ENCODE measurements around the gene TIMP2. TPM values are rescaled to one million over a fixed set of nuclear protein-coding genes. Genes with fewer than 3 reads are reported as not detected.

TIMP2 gene
- total RNA-seq, 1 experiment from 2014 or later: 114 TPM

DNA sequence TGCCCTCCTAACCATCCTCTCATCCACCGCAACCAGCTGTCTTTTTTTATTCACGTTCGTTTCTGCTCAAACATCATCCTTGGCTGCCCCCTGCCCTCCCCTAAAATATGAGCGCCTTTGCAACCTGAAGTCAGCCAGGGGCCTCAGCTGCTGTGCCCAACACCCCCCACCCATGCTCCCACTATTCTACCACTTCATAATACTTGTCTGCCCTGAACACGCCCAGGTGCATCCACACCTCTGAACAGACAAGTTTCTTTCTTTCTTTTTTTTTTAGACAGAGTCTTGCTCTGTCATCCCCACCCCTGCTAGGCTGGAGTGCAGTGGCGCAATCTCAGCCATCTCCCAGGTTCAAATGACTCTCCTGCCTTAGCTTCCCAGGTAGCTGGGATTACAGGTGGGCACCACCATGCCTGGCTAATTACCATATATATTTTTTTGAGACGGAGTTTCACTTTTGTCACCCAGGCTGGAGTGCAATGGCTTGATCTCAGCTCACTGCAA lies 49.0 kb downstream of the TIMP2 start:
- Histone ChIP-seq H3K4me2 (peak overlapping the region; percentile 34), H3K36me3 (ENCODE audit: low read depth) (no peaks in the 10 kb centered on the region), H4K20me1 (ENCODE audit: insufficient read depth) (no peaks in the 10 kb centered on the region), H2AFZ (no peak overlapping the region), H3K27me3 (ENCODE audit: insufficient read depth, low read depth) (no peaks in the 10 kb centered on the region), H3K79me2 (ENCODE audit: low read depth) (peaks cover 5% of the 10 kb centered on the region; the same call in 1 of the 2 replicates), H3K4me3 (no peak overlapping the region), H3K4me1 (replicated peaks; ENCODE audit: insufficient read depth) (peaks cover 34% of the 10 kb centered on the region), H3K27ac (0 out of 2 replicates have a peak overlapping the region, but pooled peaks have one; percentile 28), H3F3A (ENCODE audit: insufficient read depth, low read depth) (peaks cover 18% of the 10 kb centered on the region), H3K9me2 (ENCODE audit: insufficient read depth) (no peaks in the 10 kb centered on the region), H3K9me3 (ENCODE audit: insufficient read depth, low read depth) (no peaks in the 10 kb centered on the region)
- intact Hi-C loops (cut with micrococcal nuclease; ENCODE audit: unreplicated experiment): no loop called here
- no peak for TF ChIP-seq EZH2 (IDR thresholded peaks at IDR 0.05; ENCODE audit: low read depth)
- TF ChIP-seq, protein P1, sequence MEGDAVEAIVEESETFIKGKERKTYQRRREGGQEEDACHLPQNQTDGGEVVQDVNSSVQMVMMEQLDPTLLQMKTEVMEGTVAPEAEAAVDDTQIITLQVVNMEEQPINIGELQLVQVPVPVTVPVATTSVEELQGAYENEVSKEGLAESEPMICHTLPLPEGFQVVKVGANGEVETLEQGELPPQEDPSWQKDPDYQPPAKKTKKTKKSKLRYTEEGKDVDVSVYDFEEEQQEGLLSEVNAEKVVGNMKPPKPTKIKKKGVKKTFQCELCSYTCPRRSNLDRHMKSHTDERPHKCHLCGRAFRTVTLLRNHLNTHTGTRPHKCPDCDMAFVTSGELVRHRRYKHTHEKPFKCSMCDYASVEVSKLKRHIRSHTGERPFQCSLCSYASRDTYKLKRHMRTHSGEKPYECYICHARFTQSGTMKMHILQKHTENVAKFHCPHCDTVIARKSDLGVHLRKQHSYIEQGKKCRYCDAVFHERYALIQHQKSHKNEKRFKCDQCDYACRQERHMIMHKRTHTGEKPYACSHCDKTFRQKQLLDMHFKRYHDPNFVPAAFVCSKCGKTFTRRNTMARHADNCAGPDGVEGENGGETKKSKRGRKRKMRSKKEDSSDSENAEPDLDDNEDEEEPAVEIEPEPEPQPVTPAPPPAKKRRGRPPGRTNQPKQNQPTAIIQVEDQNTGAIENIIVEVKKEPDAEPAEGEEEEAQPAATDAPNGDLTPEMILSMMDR (conservative IDR thresholded peaks at IDR 0.05): no peak
- POLR2A ChIA-PET (ENCODE audit: unreplicated experiment): interaction anchor here (0.8 kb wide), 1 partner anchor 9 kb away, joined by 6 read pairs; no protein-coding TSS in a partner anchor
- BruUV-seq (replicated peaks): no TSS peak
- CTCF ChIA-PET: interaction anchor here (1.4 kb wide), 1 partner anchor 10 kb away, joined by 11 read pairs; no protein-coding TSS in a partner anchor
- no peak for DNase-seq

- intact Hi-C loops (cut with micrococcal nuclease; ENCODE audit: unreplicated experiment): no loop called here
- CTCF ChIA-PET: interaction anchor here (1.4 kb wide), 1 partner anchor 10 kb away, joined by 11 read pairs; no protein-coding TSS in a partner anchor
- Histone ChIP-seq H3K4me3 (no peak overlapping the region), H3K9me3 (ENCODE audit: insufficient read depth, low read depth) (no peaks in the 10 kb centered on the region), H3K4me1 (replicated peaks; ENCODE audit: insufficient read depth) (peaks cover 34% of the 10 kb centered on the region), H2AFZ (no peak overlapping the region), H3K36me3 (ENCODE audit: low read depth) (no peaks in the 10 kb centered on the region), H3K4me2 (peak overlapping the region; percentile 34), H3K27ac (0 out of 2 replicates have a peak overlapping the region, but pooled peaks have one; percentile 28), H3K79me2 (ENCODE audit: low read depth) (peaks cover 5% of the 10 kb centered on the region; the same call in 1 of the 2 replicates), H3K27me3 (ENCODE audit: insufficient read depth, low read depth) (no peaks in the 10 kb centered on the region), H3K9me2 (ENCODE audit: insufficient read depth) (no peaks in the 10 kb centered on the region), H4K20me1 (ENCODE audit: insufficient read depth) (no peaks in the 10 kb centered on the region), H3F3A (ENCODE audit: insufficient read depth, low read depth) (peaks cover 18% of the 10 kb centered on the region)
- POLR2A ChIA-PET (ENCODE audit: unreplicated experiment): interaction anchor here (0.8 kb wide), 1 partner anchor 10 kb away, joined by 6 read pairs; no protein-coding TSS in a partner anchor
- TF ChIP-seq, protein P1 (conservative IDR thresholded peaks at IDR 0.05): no peak
- peak in 1 of 2 experiments; percentile 26 for DNase-seq
- no TSS peak for BruUV-seq (replicated peaks)
These were observed 49.7 kb downstream of the TIMP2 start for GRCh38 chr17:78875363-78876093.

- H3K27me3 ChIP-seq (ENCODE audit: insufficient read depth, low read depth): no peaks in the 10 kb centered on the region
- peaks cover 5% of the 10 kb centered on the region; the same call in 1 of the 2 replicates for H3K79me2 ChIP-seq (ENCODE audit: low read depth)
- H3K9me2 ChIP-seq (ENCODE audit: insufficient read depth): no peaks in the 10 kb centered on the region
- no peaks in the 10 kb centered on the region for H3K36me3 ChIP-seq (ENCODE audit: low read depth)
- ChIA-PET CTCF (interaction anchor here (0.6 to 1.0 kb wide), 3 partner anchors 12 to 87 kb away, joined by 3 to 11 read pairs (median 9); no protein-coding TSS in a partner anchor), POLR2A (ENCODE audit: unreplicated experiment) (interaction anchor here (0.6 kb wide), 1 partner anchor 559 kb away, joined by 5 read pairs; no protein-coding TSS in a partner anchor)
- peak overlapping the region; percentile 45 for H3K4me2 ChIP-seq
- peaks cover 34% of the 10 kb centered on the region for H3K4me1 ChIP-seq (replicated peaks; ENCODE audit: insufficient read depth)
- no peak overlapping the region for H2AFZ ChIP-seq
- H3K4me3 ChIP-seq: no peak overlapping the region
- peak overlapping the region; percentile 56 for H3K27ac ChIP-seq
- TF ChIP-seq, protein P1 (conservative IDR thresholded peaks at IDR 0.05): no peak
- TF ChIP-seq EZH2 (IDR thresholded peaks at IDR 0.05; ENCODE audit: low read depth): no peak
- intact Hi-C loops (cut with micrococcal nuclease; ENCODE audit: unreplicated experiment): loop anchor here (1.0 to 2.0 kb wide), 3 partner anchors 26 to 97 kb away; no protein-coding TSS in a partner anchor
- BruUV-seq (replicated peaks): TSS peak; percentile 91
- H4K20me1 ChIP-seq (ENCODE audit: insufficient read depth): no peaks in the 10 kb centered on the region
- DNase-seq: peak; percentile 91
- peaks cover 18% of the 10 kb centered on the region for H3F3A ChIP-seq (ENCODE audit: insufficient read depth, low read depth)
- H3K9me3 ChIP-seq (ENCODE audit: insufficient read depth, low read depth): no peaks in the 10 kb centered on the region
These were observed 51.5 kb downstream of the TIMP2 start for GRCh38 chr17:78873519-78874340.
